Measurements from ENCODE around the gene TMC1. TPM values are rescaled to one million over a fixed set of nuclear protein-coding genes. Genes with fewer than 3 reads are reported as not detected.

The TMC1 gene
- total and polyA plus RNA-seq, 2 of the 8 experiments (the other 6 are each of a cell fraction or from before 2014, with no cell fraction given) = 0.95 to 0.98 TPM

DNA sequence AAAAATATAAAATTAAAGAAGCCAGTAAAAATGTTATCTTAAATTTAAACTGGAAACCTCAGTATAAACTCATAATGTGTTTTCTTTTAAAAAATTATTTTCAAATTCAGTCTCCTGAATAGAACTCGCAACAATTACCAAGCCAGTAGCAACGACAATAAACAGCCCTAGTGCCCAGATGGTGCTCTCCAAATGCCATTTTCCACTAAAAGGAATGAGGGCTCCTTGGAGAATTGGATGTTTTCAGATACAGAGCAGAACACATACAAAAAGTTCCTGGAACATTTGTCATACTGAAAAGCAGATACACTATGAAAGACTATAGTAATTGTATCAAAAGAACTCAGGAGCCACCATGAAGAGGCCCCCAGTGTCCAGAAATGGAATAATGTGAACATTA, 97.4 kb downstream of the TMC1 start:
- H3K27me3 ChIP-seq (replicated peaks in 1 of 4; ENCODE audit: control insufficient read depth in 3 of 4, extremely low read depth in 1 of 4, insufficient read depth in 3 of 4, low read length in 3 of 4) = no peaks in the 10 kb centered on the region

More for the DNA sequence above, 97.4 kb downstream of the TMC1 start:
- H4K5ac ChIP-seq (ENCODE audit: insufficient read length, low read depth, low read length) = no peak overlapping the region
- H3K4me1 ChIP-seq (replicated peaks in 1 of 4; ENCODE audit: control insufficient read depth in 3 of 4, insufficient read depth in 4 of 4, low read length in 3 of 4) = no peaks in the 10 kb centered on the region
- no peak overlapping the region for H3K23ac ChIP-seq (ENCODE audit: insufficient read length)
- no peak overlapping the region for H2BK12ac ChIP-seq (ENCODE audit: low read depth, low read length)
- H3K79me2 ChIP-seq (ENCODE audit: control insufficient read depth in 1 of 2, insufficient read depth in 2 of 2, low read length in 2 of 2) = no peaks in the 10 kb centered on the region
- H2BK5ac ChIP-seq (ENCODE audit: low read depth, low read length) = no peak overlapping the region
- H3K23me2 ChIP-seq (ENCODE audit: low read depth, low read length) = peaks cover 2% of the 10 kb centered on the region; the same call in 1 of the 2 replicates
- no peaks in the 10 kb centered on the region for H3K9me3 ChIP-seq (ENCODE audit: insufficient read depth in 2 of 2, low read depth in 1 of 2, low read length in 1 of 2)
- no peak overlapping the region for H3K9ac ChIP-seq (replicated peaks in 1 of 4; ENCODE audit: extremely low read depth in 1 of 4, low read depth in 3 of 4, low read length in 3 of 4)
- no peak overlapping the region for H3K14ac ChIP-seq (ENCODE audit: insufficient read length)
- no peak overlapping the region for H2AK5ac ChIP-seq (ENCODE audit: low read depth, low read length)
- H3K56ac ChIP-seq (replicated peaks; ENCODE audit: insufficient read length, low read depth, low read length) = no peak overlapping the region
- no peak for DNase-seq (ENCODE audit: low read depth in 1 of 2, low spot score in 2 of 2)
- H3K79me1 ChIP-seq (ENCODE audit: low read depth, low read length) = no peaks in the 10 kb centered on the region
- H3K4me2 ChIP-seq (ENCODE audit: insufficient read depth in 1 of 2, low read depth in 2 of 2, low read length in 2 of 2) = no peak overlapping the region
- no peak overlapping the region for H3K27ac ChIP-seq (ENCODE audit: low read depth, low read length)
- H4K91ac ChIP-seq (replicated peaks; ENCODE audit: insufficient read length, low read length) = no peak overlapping the region
- H4K8ac ChIP-seq (ENCODE audit: extremely low read depth, insufficient read depth, low read length) = no peak overlapping the region
- 98% methylated on average over 2 of the region's 2 CpGs; no CpG with 5 or more reads in 1 of the 2 experiments for WGBS, 2 experiments (ENCODE audit: extremely low coverage in 1 of 2, insufficient coverage in 1 of 2, insufficient read length in 1 of 2, insufficient replicate concordance in 2 of 2, low coverage in 1 of 2, low lambda C conversion rate in 2 of 2, missing lambda C conversion rate in 1 of 2)
- ChIA-PET CTCF (ENCODE audit: partially characterized antibody) (no interaction called here), POLR2A (ENCODE audit: partially characterized antibody) (no interaction called here)
- H2AFZ ChIP-seq (ENCODE audit: low read length) = no peak overlapping the region
- no peak overlapping the region for H2BK15ac ChIP-seq (ENCODE audit: low read length)
- TF ChIP-seq TEAD4 (IDR thresholded peaks at IDR 0.05; ENCODE audit: low read depth, low read length) (no peak), HDAC2 (IDR thresholded peaks at IDR 0.05; ENCODE audit: borderline replicate concordance in 1 of 2, low read depth in 2 of 2, low read length in 2 of 2) (no peak), TAF7 (optimal IDR thresholded peaks at IDR 0.05; ENCODE audit: borderline replicate concordance, low read depth, low read length) (no peak), RBBP5 (IDR thresholded peaks at IDR 0.05; ENCODE audit: borderline replicate concordance, low read depth, low read length) (no peak), CBX5 (IDR thresholded peaks at IDR 0.05; ENCODE audit: low read depth, low read length) (no peak)
- no peaks in the 10 kb centered on the region for H3K36me3 ChIP-seq (ENCODE audit: control insufficient read depth in 2 of 4, insufficient read depth in 4 of 4, low read length in 3 of 4)
- H3K4me3 ChIP-seq (ENCODE audit: extremely low read depth in 1 of 4, insufficient read depth in 2 of 4, low read depth in 3 of 4, low read length in 4 of 4) = no peak overlapping the region
- H4K20me1 ChIP-seq (replicated peaks in 1 of 2; ENCODE audit: control insufficient read depth in 1 of 2, insufficient read depth in 2 of 2, low read length in 2 of 2) = no peaks in the 10 kb centered on the region
- no peak overlapping the region for H2BK20ac ChIP-seq (ENCODE audit: low read length)
- no peak overlapping the region for H3K18ac ChIP-seq (ENCODE audit: extremely low read depth, low read length)
- no peak for FAIRE-seq
- H3K4ac ChIP-seq (replicated peaks; ENCODE audit: insufficient read length, low read depth, low read length) = no peak overlapping the region
- H2BK120ac ChIP-seq (replicated peaks; ENCODE audit: low read depth, low read length) = no peak overlapping the region

All from H1 (cell line).